SK-N-MC (cell line): Measurements from ENCODE around the gene KDM2A.

Experiments
- EZH2 ChIP-seq: fragments of 200-600 bp; sonication (generic); IDR thresholded peaks from one replicate; pipeline ENCODE4 v1.6.1; 2017; ENCODE audit warnings: antibody characterized with exemption
- FOXP2 ChIP-seq: optimal IDR thresholded peaks from 2 replicates; pipeline ENCODE3; 2011; ENCODE audit warnings: mild to moderate bottlenecking, moderate library complexity; ENCODE audit not compliant: insufficient read depth; ENCODE audit errors: extremely low read length, control extremely low read depth
- POLR2AphosphoS5 ChIP-seq: IDR thresholded peaks from 2 replicates; pipeline ENCODE4 v1.6.1; 2012; ENCODE audit warnings: mild to moderate bottlenecking, low read depth, low read length, borderline replicate concordance

GRCh38 chr11:67202028-67202427, 83.0 kb downstream of the KDM2A start:
- no peak for TF ChIP-seq EZH2
- TF ChIP-seq FOXP2, result no peak
- no peak for TF ChIP-seq POLR2AphosphoS5
